GM21515 (cell line): Measurements from ENCODE around the gene CCT7.
"Not testable (repeated sequence)": the region's sequence is repeated elsewhere in the genome, so short reads cannot be mapped to it uniquely, and the experiment has no call there.

ENCODE experiments used
- ATAC-seq: cut with Tn5 transposase; IDR thresholded peaks from one replicate; pipeline ENCODE4 v1.9.1; 2021; ENCODE audit not compliant: unreplicated experiment

Gene CCT7

GRCh38 chr2:73233932-73234832 lies at the start of gene CCT7:
TSS of gene CCT7 (plus strand) at chr2:73234308. CDS start at chr2:73234379, 71 bp downstream.
- peak; percentile 64 for ATAC-seq

GRCh38 chr2:73185965-73186364 lies 48.1 kb upstream of the CCT7 start:
- ATAC-seq = no peak

- no peak for ATAC-seq
Observed at GRCh38 chr2:73187549-73187948, 46.6 kb upstream of the CCT7 start.

- no peak for ATAC-seq
Observed at GRCh38 chr2:73197579-73197978, 36.5 kb upstream of the CCT7 start.

GRCh38 chr2:73200281-73200680 lies 33.8 kb upstream of the CCT7 start:
- not testable (repeated sequence) for ATAC-seq

GRCh38 chr2:73202156-73203054 lies 31.7 kb upstream of the CCT7 start, which contains the start of gene NOTO:
TSS of gene NOTO (plus strand) at chr2:73202574. CDS start at chr2:73202667, 93 bp downstream.
- ATAC-seq = no peak

- ATAC-seq = no peak
Observed at GRCh38 chr2:73203055-73203681, 30.9 kb upstream of the CCT7 start.

- no peak for ATAC-seq
Observed at GRCh38 chr2:73205611-73206010, 28.5 kb upstream of the CCT7 start.

- ATAC-seq = no peak
Observed at GRCh38 chr2:73208258-73208657, 25.9 kb upstream of the CCT7 start.

- ATAC-seq = no peak
Observed at GRCh38 chr2:73210019-73210418, 24.1 kb upstream of the CCT7 start.

GRCh38 chr2:73210696-73211095 lies 23.4 kb upstream of the CCT7 start:
- ATAC-seq = no peak

- ATAC-seq = no peak
Observed at GRCh38 chr2:73212098-73212447, 22.0 kb upstream of the CCT7 start.

- ATAC-seq = peak; percentile 67
Observed at GRCh38 chr2:73212448-73213176, 21.5 kb upstream of the CCT7 start.

- peak; percentile 88 for ATAC-seq
Observed at GRCh38 chr2:73214120-73215035, 19.7 kb upstream of the CCT7 start, which contains the start of gene SMYD5. TSS of gene SMYD5 (plus strand) at chr2:73214245. CDS start at chr2:73214267, 22 bp downstream.

- no peak for ATAC-seq
Observed at GRCh38 chr2:73215254-73215653, 18.9 kb upstream of the CCT7 start.

- ATAC-seq = no peak
Observed at GRCh38 chr2:73217160-73217559, 16.9 kb upstream of the CCT7 start.

- no peak for ATAC-seq
Observed at GRCh38 chr2:73217826-73218225, 16.3 kb upstream of the CCT7 start.

- ATAC-seq = no peak
Observed at GRCh38 chr2:73218298-73218697, 15.8 kb upstream of the CCT7 start.

GRCh38 chr2:73223821-73224220 lies 10.3 kb upstream of the CCT7 start:
- no peak for ATAC-seq
